Urinary bladder (tissue), 4 donors: ENCODE data around the gene RDH5. TPM values are rescaled to one million over a fixed set of nuclear protein-coding genes. Genes with fewer than 3 reads are reported as not detected.

Experiments
- DNase-seq: peaks from one replicate; pipeline ENCODE4 v3.0.0-alpha.2; 2015; ENCODE audit errors: extremely low spot score
- H3K27ac ChIP-seq: one replicate; pipeline ENCODE4 v1.5.1; 2013; ENCODE audit warnings: low read depth, mild to moderate bottlenecking, moderate library complexity
- H3K36me3 ChIP-seq: one replicate; pipeline ENCODE4 v1.6.1; 2013; ENCODE audit warnings: mild to moderate bottlenecking, moderate library complexity; ENCODE audit not compliant: insufficient read depth
- H3K4me1 ChIP-seq: one replicate; pipeline ENCODE4 v1.6.1; 2013; ENCODE audit warnings: mild to moderate bottlenecking, moderate library complexity; ENCODE audit not compliant: insufficient read depth
- H3K4me3 ChIP-seq: one replicate; pipeline ENCODE4 v1.5.1; 2013; ENCODE audit warnings: low read depth, low read length
- WGBS: extraction: QIAGEN DNeasy Blood & Tissue Kit; methylation state at CpG from one replicate; pipeline ENCODE4 v1.1.7; 2013; 5-methylcytosine and 5-hydroxymethylcytosine counted together
- polyA plus RNA-seq: library from polyadenylated mRNA; stranded (reverse); fragments of 200-250 nt; gene quantifications from one replicate; pipeline ENCODE4 v1.2.3, GENCODE V29; 2013
- total RNA-seq: library from RNA; depleted of rRNA; stranded (reverse); fragments of >200 nt; gene quantifications from one replicate; pipeline ENCODE4 v1.2.3, GENCODE V29; 2014
- donor health status: healthy with polysubstance abuse.
- donor health status: healthy.

RDH5 gene
- total and polyA plus RNA-seq, 2 donors = 8.1 to 8.7 TPM

DNA sequence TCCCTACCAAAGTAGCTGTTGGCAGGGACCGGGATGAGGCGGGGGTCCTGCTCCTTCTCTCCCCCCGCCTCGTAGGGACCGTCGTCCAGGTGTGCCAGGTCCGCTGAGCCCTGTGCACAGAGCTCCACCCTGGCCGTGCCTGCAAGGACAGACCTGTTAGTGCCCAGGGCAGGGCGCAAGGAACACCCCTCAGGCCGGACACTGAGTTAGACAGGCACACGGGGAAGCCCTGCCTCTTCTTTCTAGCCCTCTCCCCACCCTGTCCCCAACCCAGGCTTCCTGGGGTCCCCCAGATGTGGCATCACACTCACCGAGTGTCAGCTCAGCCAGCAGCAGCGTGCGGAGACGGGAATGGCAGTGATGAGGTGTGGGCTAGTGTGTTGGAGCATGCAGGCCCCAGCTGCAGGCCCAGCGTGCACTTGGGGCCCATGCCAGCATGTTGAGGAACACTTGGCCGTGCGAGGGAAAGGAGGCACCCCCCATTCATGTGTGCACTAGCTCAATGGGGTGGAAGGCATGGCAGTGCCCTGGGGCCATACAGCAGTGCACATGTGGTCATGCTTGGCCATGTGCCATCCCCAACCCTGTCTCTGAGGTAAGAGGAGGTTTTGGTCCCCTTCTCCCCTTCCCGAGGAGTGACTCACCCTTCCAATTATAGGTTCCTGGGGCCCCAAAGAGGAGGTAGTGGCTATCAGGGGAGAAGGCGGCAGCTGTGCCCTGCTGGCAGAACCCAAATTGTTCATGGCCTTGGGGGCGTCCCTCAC is 19.8 kb upstream of the RDH5 start:
- DNase-seq = no peak

DNA sequence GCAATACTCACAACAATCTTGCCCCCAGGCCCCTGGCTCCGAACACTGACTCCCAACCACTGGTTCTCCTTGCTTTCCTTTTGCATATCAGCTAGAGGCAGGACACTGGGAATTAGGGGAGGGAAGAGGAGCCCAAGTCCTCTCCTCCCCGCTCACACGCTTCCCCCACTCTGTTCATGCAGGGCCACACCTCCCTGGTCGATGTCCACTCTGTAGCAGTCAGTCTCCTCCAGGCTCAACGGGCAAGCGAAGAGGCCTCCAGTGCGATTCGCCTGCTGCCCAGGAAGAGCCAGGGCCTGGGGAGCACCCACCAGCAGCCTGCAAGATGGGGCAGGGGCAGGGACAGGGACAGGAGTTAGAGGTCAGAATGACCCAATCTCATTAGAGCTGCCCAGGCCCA is 17.3 kb upstream of the RDH5 start:
- WGBS = 82% methylated on average over 8 of the region's 8 CpGs
- H3K36me3 ChIP-seq = no peaks in the 10 kb centered on the region
- no peak overlapping the region for H3K4me3 ChIP-seq
- no peak for DNase-seq
- no peak overlapping the region for H3K27ac ChIP-seq
- no peaks in the 10 kb centered on the region for H3K4me1 ChIP-seq

More for the DNA sequence above, 19.8 kb upstream of the RDH5 start:
- no peak overlapping the region for H3K4me3 ChIP-seq
- no peaks in the 10 kb centered on the region for H3K36me3 ChIP-seq
- no peaks in the 10 kb centered on the region for H3K4me1 ChIP-seq
- no peak overlapping the region for H3K27ac ChIP-seq
- WGBS = 81% methylated on average over 21 of the region's 21 CpGs

DNA sequence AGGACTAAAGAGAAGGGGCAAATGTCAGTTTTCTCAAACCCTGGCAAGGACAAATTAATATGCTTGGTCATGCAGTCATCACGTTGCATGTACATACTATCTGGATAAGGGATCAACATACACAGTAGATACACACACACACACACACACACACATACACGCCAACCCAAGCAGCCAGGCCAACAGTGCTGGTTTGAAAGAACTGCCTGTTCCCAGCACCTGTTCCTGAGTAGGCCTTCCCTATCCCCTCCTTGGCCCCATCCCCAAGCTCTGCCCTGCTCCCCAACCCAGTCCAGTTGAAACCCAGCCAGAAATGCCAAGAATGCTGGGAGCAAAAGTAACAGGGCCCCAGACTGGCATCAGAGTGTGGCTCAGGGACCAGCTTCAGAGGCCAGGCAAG is 16.9 kb upstream of the RDH5 start:
- DNase-seq = no peak

DNA sequence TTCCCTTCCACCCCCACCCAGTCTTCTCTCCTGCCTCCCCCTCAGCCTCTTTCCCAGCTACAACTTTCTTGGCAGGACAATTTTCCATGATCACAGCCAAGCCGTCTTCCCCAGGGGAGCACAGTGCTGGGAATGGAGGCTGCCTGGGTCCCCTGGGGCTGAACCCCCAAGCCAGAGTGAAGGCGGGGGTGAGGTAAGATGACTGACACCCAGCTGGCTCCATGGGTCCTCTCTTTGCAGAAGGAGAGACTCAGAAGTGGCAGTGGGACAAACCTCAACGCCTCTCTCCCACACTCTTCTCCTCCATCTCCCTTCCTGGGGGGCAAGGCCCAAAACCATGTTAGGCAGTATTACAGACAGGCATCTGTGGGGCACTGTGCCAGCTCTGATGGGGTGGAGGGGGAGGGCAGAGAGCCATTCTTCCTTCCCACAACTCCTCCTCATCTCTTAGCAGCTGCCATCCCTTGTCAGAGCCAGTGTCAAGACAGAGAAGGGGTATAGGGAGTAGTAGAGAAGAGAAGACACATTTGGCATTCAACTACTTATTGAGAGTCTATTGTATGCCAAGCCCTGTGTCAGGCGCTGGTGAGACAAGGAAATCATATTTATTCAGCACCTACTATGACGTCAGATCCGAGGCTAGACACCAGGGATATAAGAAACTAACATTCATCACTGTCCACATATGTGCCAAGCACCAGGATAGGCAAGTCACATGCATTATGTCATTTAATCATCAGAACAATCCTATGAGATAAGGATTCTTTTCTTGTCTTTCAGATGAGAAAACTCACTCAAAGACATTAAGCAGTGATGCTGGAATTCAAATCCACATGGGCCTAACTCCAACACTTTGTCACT is 16.1 kb upstream of the RDH5 start:
- H3K4me3 ChIP-seq = no peak overlapping the region
- WGBS = 58% methylated on average over 6 of the region's 6 CpGs
- H3K4me1 ChIP-seq = peaks cover 3% of the 10 kb centered on the region
- no peak overlapping the region for H3K27ac ChIP-seq
- H3K36me3 ChIP-seq = no peaks in the 10 kb centered on the region
- no peak for DNase-seq

More for the DNA sequence above, 16.9 kb upstream of the RDH5 start:
- no peak overlapping the region for H3K4me3 ChIP-seq
- 56% methylated on average over 2 of the region's 2 CpGs for WGBS
- no peaks in the 10 kb centered on the region for H3K36me3 ChIP-seq
- H3K4me1 ChIP-seq = no peaks in the 10 kb centered on the region
- H3K27ac ChIP-seq = no peak overlapping the region

DNA sequence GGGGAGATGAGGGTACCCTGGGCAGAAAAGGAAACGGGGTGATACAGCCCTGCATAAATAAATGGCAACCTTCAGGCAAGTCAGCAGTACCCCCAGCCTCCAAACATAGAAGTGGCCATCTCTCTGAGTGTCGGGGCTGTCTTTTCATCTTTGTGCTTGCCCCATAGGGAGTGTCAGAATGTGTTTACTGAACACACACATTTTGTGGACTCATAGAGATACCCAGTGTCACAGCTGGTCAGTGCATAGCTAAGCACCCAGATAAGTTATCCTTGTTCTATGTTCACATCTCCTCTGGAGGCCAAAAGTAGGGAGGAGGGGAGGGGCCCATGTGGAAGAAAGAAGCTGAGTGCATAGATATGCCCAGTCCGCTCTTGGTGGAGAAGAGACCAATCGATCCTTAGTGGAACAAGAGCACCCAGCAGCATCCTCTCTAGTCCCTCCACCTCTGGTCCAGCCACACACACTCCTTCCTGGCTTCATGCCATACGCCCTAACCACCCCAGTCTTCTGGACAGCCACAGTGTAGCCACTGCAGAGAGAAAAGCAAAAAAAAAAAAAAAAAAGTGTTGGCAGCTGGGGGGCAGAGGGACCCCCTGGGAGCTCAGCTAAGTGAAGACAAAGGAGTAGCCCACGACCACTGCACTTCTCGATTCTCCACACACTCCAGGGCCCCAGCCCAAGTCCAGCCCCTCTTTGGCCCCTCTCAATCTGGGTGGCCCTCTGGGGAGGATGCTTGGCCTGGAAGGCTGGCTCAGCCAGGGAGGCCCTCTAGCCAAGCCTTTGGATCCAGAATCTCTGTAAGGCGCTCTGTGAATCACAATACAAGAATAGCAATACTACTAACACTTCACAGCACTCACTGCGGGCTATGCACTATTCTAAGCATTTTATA is 15.1 kb upstream of the RDH5 start:
- no peak overlapping the region for H3K4me3 ChIP-seq
- peaks cover 3% of the 10 kb centered on the region for H3K4me1 ChIP-seq
- no peak overlapping the region for H3K27ac ChIP-seq

DNA sequence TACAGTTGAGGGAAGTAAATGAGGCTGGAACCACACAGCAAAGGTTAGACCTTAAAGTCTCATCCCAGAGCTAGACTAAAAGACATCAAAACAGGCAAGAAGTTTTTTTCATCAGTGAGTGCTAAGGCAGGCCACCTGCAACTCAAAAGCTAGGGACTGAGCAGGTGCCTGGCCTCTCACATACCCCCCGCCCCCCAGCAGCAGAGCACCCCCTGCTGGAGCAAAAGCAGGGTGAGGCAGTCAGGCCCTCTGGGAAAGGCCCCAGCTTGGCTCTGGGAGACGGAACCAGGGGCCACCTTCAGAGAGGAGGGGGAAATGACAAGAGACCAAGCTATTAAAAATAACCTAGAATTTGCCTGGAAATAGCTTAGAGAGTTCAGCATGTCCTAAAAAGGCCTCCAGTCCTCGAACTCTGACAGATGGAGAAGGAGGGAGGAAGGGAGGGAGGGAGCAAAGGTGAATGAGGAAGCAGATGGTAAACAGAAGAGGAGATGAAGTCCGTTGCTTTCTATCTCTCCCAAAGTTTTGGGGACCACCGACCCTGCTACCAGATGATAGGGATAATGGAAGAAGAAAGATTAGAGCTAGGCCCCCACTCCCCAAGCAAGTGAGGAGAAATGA is 14.3 kb upstream of the RDH5 start:
- Histone ChIP-seq H3K4me1 (peaks cover 3% of the 10 kb centered on the region), H3K36me3 (no peaks in the 10 kb centered on the region), H3K27ac (no peak overlapping the region), H3K4me3 (no peak overlapping the region)
- DNase-seq = no peak
- WGBS = 40% methylated on average over 5 of the region's 5 CpGs

More for the DNA sequence above, 15.1 kb upstream of the RDH5 start:
- no peaks in the 10 kb centered on the region for H3K36me3 ChIP-seq
- no peak for DNase-seq
- WGBS = 54% methylated on average over 9 of the region's 9 CpGs

DNA sequence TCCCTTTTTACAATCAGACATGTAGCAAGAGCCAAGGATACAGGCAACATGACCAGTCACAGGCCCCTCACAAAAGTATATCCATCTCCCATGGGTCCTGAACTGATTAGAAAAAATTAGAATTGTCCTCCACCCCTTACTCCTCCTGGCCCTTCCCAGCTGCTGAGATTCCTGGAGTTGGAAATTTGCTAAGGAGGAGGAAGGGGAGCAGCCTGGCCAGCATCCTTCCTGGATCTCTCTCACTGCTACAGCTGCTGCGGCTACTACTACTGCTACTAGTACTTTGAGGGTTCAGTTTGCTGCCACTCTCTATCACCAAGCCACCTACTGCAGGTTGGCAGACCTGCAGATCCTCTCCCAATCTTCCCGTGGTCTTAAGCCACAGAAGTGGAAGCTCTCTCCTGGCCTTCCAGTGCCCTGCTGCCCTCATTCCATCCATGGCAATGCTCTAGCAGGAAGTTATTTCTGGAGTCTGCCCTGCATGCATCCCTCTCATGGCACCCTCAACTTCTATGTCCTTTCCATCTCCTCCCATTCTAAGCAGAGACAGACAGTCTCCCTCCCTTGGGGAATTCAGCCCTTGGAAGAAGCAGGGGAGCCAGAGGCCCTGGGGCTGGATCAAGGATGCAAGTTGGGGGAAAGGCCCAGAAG is 13.5 kb upstream of the RDH5 start:
- Histone ChIP-seq H3K27ac (no peak overlapping the region), H3K4me1 (peaks cover 3% of the 10 kb centered on the region), H3K4me3 (peak overlapping the region; percentile 60), H3K36me3 (no peaks in the 10 kb centered on the region)
- WGBS = 44% methylated on average over 2 of the region's 2 CpGs
- DNase-seq = no peak

DNA sequence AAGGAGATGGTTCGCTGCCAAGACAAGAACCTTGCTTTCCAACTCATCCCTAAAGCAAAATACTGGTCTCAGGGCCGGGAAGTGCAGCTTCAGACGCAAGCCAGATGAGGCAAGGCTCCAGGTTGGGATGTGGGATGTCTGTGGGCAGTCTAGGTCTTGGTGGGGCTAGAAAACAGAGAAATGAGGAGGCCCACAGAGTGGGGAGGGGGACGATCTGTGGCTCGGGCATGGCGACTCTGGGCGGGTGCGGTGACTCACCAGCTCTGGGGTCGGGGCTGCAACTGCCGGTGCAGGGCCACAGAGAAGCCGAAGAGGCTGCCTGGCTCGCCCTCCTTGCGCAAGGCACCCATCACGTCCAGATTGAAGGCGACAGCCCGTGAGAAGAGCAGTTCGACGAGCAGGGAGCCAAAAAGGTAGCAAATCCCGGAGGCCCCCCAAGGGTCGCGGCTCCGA is 12.9 kb upstream of the RDH5 start:
- Histone ChIP-seq H3K27ac (no peak overlapping the region), H3K4me3 (peak overlapping the region; percentile 60), H3K36me3 (no peaks in the 10 kb centered on the region), H3K4me1 (peaks cover 3% of the 10 kb centered on the region)
- DNase-seq = no peak
- 6% methylated on average over 22 of the region's 22 CpGs for WGBS

DNA sequence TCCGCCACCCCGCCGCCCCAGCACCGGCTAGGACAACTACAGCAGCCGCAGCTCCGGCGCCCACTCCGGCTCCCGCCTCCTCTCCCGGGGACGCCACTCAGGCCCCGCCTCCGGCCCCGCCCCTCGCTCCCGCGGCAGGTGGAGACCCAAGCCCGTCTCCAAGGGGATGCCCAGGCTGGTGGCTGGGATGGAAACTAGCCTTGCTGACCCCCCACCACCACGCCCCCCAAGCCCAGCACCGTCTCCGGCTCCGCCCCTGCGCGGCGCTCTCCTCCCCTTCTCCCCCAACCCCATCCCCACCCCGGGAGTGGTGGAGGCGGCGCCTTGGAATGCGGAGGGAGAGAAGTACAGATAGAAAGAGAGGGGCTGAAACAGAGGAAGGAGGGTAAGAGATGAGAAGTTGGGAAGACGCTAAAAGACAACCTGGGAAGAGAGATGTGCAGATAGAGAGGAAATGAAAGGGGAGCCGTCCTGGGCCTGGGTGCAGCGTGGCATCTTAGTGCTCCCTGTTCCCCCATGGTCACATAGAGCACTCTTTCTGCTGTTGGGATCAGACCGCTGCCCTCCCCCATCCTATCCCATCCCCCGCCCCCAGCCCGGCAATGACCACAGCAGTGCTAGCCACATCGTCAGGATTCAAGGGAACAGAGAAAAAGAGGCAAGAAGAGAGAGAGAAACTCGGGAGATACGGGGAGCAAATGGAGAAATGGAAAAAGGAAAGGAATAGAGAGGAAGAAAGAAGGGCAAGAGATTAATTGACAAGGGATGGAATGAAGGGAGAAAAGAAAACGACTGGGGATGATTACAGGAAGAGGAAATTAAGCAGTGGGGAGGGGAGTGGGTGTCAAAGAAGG is 12.1 kb upstream of the RDH5 start, which contains the start of gene ITGA7:
ITGA7 (minus strand) TSS at position 64 of the 854 bp plus-strand sequence. CDS start 222 bp downstream, outside the sequence.
- under 1% methylated on average over 39 of the region's 39 CpGs for WGBS
- Histone ChIP-seq H3K27ac (no peak within 1 kb of the TSS), H3K36me3 (no peaks in the 10 kb centered on the region), H3K4me3 (peak within 1 kb of the TSS; percentile 60), H3K4me1 (peaks cover 3% of the 10 kb centered on the region)
- DNase-seq = no peak

DNA sequence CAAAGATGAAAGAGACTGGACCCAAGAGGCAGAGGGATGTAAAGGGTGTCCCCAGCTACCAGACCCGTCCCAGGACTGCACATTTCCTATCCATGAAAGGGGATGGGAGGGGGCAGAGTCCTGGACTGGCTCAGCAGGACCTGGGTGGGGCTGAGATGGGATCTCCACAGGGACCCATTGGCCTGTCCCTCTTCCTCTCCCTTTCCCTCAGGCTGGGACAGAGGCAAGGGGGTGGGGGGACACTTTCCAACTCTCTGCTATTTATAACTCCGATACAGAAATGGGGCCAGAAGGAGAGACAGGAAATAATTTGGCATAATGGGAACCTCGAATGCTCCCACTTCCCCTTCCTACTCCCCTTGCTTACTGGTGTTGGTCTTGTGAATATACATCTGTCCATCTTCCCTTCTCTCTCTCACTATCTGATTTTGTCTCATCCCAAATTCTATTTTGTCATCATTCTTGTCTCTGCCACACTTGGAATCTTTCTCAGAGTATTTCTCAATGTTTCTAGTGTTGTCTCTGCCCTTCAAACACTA is 11.4 kb upstream of the RDH5 start:
- Histone ChIP-seq H3K36me3 (no peaks in the 10 kb centered on the region), H3K4me1 (peaks cover 3% of the 10 kb centered on the region), H3K27ac (no peak overlapping the region), H3K4me3 (no peak overlapping the region)
- DNase-seq = no peak
- WGBS = 11% methylated on average over 3 of the region's 3 CpGs

DNA sequence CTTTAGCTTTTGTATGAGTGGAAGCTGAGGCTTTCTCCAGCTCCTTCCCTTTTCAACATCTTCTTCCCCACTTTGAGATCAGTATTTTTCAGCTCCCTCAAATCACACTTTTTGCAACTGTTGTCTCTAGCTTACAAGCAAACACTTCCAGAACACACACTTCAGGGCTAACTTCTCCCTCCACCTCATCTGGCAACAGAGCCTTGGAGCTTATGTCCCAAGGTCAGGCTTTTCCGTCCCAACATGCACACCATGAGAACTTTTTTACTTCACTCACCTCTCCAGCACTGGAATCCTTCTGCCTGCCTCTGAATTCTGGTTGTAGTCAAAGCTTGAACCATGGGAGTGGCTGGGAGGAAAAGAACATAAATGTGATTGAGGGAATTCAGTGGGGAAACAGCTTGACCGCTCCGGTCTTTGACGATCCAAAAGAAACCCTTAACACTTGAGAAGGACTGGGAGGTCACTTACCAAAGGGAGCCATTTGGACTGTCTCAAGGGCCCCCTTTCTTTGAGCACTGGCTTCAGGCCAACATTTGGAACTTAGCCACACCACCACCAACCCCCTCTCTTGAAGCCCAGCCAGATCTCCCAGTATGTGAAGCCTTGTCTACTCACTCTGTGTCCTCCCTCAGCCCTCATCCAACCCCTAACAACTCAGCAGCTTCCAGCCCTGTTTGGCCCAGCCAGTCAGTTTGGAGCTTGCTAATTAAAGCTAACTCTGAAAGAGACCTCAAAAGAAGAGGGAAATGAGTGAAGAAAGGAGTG is 8.2 kb upstream of the RDH5 start:
- H3K4me3 ChIP-seq = no peak overlapping the region
- WGBS = 63% methylated on average over 4 of the region's 4 CpGs
- H3K27ac ChIP-seq = no peak overlapping the region
- peaks cover 3% of the 10 kb centered on the region for H3K4me1 ChIP-seq
- DNase-seq = no peak
- no peaks in the 10 kb centered on the region for H3K36me3 ChIP-seq
